OCI-LY3 (cell line): Measurements from ENCODE around the gene ADPGK.

ENCODE experiments used
- CTCF ChIP-seq: fragments of 200-600, 300-600 bp; sonication (generic); IDR thresholded peaks from 2 replicates; pipeline ENCODE4 v1.5.1; 2014; ENCODE audit warnings: antibody characterized with exemption, low read length, low read depth
- EZH2phosphoT487 ChIP-seq: fragments of 200-600 bp; shearing (Covaris generic); IDR thresholded peaks from 2 replicates; pipeline ENCODE4 v1.6.1; 2018; ENCODE audit warnings: antibody characterized with exemption, mixed run types, low read depth

DNA sequence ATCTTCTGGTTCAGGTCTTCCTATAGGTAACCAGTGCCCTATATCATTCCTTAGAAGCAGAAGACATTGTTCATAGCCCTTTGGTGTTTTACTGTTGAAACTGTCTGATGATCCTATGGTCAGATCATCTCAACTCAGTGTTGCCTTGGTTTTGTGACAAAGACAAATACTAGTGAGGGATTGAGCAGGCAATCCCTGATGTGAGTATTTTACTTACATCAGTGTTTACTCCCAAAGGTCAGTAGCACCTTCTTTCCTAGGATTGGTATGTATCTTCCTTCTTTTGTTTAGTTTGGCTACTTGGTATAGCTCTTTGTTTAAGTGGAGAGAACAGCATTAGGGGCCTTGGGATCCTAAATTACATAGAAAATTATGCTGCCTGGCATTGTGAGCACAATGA is 56.4 kb downstream of the ADPGK start:
- TF ChIP-seq CTCF (no peak), EZH2phosphoT487 (no peak)
